AG10803 (cell line): ENCODE results near the gene PPP1R14C.

Experiments
- DNase-seq: peaks from one replicate; pipeline ENCODE4 v3.0.0; 2010; ENCODE audit warnings: low read depth
- H3K4me3 ChIP-seq: 2 replicates; pipeline ENCODE4 v1.5.1; 2011; ENCODE audit warnings: mild to moderate bottlenecking, low read length, control low read depth
- CTCF ChIP-seq: conservative IDR thresholded peaks from 2 replicates; pipeline ENCODE4 v1.5.1; 2011; ENCODE audit warnings: mild to moderate bottlenecking, low read length, control low read depth, inconsistent platforms

The PPP1R14C gene

DNA sequence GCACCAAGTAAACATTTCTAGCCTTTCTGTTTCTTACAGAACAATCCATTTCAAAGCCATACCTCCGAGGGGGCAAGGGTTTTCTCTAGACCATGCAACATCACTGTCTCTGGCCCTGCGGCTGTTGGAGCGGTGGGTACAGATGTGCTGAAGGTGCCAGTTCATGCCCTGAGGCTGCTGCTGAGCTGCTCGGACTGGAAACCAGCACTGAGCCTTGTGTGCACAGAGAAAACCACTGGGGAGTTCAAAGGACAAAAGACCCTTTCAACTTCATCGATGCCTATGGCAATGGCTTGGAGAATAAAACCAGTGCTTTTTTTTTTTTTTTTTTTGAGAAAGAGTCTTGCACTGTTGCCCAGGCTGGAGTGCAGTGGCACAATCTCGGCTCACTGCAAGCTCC lies 132.6 kb downstream of the PPP1R14C start:
- no peak for TF ChIP-seq CTCF
- no peak overlapping the region for H3K4me3 ChIP-seq
- DNase-seq = no peak

DNA sequence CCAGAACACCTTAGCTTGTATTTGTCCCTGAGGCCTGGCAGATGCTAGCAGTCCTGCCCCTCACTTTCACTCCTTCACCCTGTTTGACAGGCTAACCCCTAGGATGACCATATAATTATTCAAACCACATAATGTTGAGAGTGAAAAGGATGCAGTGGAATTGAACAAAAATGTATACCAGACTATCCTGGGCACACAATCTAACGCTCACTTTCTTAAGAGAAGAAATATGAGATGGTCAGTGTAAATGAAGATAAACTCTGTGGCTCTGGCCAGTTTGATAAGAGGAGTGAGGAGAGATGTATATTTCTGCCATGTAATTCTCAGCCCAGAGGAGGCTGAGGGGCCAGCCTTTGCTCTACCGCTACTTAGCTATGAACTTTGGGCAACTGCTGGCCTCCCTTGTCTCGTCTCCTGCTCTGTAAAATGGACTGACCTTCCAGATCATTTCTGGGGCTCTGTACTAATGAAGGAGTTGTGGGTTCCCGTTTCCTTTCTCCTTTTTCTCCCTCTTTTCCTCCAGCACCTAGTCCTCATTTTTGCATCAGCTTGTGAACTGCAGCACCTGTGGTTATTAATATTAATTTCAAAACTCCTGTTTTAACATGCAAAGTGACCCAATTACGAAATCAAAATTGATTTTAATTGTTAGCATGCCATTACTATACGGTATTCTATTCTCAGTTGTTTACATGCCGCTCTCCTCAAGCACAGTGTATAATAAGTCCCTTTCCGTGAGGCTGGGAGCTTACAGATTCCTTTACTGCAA lies 133.5 kb downstream of the PPP1R14C start:
- no peak for TF ChIP-seq CTCF
- DNase-seq = no peak

DNA sequence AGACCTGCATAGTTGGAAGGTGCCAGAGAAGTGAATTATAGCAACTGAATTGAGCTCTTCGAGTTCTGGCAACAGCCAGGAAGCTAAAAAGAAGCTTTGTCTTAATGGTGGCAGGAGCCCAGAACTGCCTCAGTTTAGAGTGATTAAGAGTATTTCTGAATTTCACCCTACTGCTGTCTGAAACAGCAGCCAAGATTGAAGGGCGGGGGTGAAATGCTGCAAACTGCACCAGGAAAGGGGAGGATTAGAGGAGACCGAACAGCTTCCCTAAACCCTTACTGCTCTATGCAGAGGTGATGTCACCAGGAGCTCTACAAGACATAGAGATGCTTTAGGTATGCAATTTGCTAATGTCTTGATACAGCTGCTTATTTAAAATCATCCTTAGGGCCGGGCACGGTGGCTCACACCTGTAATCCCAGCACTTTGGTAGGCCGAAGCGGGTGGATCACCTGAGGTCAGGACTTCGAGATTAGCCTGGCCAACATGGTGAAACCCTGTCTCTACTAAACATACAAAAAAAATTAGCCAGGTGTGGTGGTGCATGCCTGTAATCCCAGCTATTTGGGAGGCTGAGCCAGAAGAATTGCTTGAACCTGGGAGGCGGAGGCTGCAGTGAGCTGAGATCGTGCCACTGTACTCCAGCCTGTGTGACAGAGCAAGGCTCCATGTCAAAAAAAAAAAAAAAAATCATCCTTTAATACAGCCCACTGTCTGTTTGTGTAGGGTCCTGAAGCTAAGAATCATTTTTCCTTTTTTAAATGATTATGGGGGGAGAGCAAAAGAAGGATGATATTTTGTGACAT lies 134.3 kb downstream of the PPP1R14C start:
- TF ChIP-seq CTCF = no peak
- no peak overlapping the region for H3K4me3 ChIP-seq
- no peak for DNase-seq

More for the DNA sequence above, 133.5 kb downstream of the PPP1R14C start:
- H3K4me3 ChIP-seq = no peak overlapping the region

- no peak for TF ChIP-seq CTCF
- no peak overlapping the region for H3K4me3 ChIP-seq
- no peak for DNase-seq
Measured at GRCh38 chr6:150279533-150279932, 136.7 kb downstream of the PPP1R14C start.

DNA sequence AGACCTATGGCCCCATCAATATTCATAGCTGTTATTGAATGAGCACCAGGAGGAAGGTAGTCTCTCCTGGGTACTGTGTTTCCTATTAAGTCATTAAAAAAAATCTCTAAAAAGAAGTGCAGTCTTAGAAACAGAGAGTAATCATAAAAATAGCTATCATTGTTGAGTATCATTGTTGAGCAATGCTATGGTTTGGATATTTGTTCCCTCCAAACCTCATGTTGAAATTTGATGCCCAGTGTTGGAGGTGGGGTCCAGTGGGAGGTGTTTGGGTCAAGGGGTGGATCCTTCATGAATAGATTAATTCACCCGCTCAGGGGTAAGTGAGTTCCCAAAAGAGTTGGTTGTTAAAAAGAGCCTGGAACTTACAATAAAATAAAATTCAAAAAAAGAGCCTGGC lies 137.9 kb downstream of the PPP1R14C start:
- TF ChIP-seq CTCF = no peak
- peak; percentile 32 for DNase-seq
- no peak overlapping the region for H3K4me3 ChIP-seq

GRCh38 chr6:150281767-150282166 lies 138.9 kb downstream of the PPP1R14C start:
- no peak overlapping the region for H3K4me3 ChIP-seq
- no peak for TF ChIP-seq CTCF
- DNase-seq = no peak

- H3K4me3 ChIP-seq = no peak overlapping the region
- no peak for TF ChIP-seq CTCF
- DNase-seq = peak; percentile 22
Measured at GRCh38 chr6:150282806-150283205, 140.0 kb downstream of the PPP1R14C start.
